HTERT RPE-1 (cell line): ENCODE data around the gene SEMA3E.
"Not testable (repeated sequence)": the region's sequence is repeated elsewhere in the genome, so short reads cannot be mapped to it uniquely, and the experiment has no call there.

Source experiments
- in situ Hi-C: fragments of 300-500 bp; cut with MboI; formaldehyde crosslinking; loops from 4 replicates; pipeline ENCODE4 v1.14.3; 2020; ENCODE audit warnings: low sequenced_read_pairs

Gene SEMA3E

DNA sequence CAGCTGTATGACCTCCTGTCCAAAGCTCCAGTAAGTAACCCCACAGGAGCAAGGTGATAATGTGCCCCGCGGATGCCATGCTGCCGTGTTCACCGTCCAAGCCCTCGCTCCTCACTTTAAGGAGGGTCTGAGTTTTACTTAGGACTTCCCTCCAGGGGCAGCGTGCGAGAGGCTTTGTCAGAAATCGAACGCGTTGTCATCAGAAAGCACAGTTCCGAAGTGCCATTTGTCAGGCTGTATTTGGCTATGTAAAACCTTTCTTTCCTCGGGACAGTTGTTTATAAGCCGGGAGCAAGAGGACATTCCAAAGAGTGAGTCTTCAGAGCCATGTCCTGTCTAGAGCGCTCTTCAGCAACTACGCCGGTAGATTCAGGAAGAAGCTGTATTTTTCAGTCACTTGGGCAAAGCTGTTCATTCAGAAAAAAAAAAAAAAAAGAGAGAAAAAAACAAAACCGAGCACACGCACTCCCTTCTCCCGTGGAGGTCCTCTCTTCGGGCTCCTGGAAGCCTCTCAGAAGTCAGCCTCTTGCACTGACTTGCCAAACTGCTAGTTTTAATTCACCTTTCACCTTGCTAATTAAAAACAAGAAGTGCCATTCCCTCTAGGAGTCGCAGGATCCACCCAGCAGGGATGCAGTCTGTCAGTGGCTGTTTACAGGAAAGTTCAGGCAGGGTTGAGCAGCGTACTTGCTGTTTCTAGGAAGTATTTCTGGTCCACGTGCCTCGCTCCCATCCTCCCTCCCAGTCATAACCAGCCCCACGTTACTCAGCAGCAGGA lies at the start of gene SEMA3E:
SEMA3E (minus strand) TSS at position 676 of the 778 bp plus-strand sequence.
- in situ Hi-C loops: no loop called here

DNA sequence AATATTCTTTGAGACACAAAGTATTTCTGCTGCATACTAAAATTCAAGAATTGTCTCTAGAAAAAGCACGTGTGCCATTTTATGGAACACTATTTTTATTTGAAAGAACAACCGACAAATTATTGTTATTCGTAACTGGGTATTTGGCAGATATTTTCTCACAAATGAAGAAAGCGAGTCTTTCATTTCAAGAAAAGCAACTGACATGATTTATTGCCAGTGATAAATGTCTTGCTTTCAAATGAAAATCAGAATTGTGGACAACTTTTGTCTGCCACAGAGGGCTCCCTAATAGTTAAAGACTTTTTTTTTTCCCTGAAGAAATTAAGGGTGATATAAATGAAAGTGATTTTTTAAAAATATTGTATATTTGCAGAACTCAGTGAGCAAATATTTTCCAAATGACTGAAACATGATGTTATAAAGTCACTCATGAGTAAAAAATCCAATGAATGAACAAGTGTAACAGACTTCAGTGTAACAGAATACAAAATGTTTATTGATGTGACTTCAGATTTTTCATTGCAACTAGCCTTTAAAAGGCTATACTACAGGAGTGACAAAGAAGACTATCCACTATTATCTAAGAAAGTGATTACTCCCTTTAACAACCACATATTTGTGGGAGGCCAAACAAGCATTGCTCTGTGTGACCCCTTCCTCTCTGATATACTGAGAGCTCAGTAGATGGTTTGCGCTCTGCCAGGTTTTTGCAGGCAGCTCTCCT lies 49.0 kb upstream of the SEMA3E start:
- in situ Hi-C loops: no loop called here

DNA sequence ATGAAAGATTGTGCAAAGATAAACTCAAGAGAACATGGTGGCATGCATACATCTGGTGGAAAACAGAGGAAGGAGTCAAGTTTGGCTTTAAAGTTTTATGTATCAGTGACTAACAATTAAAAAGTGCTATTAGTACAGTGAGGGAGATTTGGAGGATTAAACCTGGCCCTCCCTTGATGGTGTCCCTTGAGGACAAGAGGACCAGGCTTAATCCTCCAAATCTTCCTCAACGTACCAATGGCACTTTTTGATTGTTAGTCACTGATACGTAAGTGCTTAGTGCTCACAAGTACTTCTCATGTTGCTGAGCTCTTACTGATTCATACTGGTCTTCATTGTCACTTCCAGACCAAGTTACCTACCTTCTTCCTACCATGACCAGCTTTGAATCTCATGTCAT lies 47.2 kb upstream of the SEMA3E start:
- in situ Hi-C loops: no loop called here

DNA sequence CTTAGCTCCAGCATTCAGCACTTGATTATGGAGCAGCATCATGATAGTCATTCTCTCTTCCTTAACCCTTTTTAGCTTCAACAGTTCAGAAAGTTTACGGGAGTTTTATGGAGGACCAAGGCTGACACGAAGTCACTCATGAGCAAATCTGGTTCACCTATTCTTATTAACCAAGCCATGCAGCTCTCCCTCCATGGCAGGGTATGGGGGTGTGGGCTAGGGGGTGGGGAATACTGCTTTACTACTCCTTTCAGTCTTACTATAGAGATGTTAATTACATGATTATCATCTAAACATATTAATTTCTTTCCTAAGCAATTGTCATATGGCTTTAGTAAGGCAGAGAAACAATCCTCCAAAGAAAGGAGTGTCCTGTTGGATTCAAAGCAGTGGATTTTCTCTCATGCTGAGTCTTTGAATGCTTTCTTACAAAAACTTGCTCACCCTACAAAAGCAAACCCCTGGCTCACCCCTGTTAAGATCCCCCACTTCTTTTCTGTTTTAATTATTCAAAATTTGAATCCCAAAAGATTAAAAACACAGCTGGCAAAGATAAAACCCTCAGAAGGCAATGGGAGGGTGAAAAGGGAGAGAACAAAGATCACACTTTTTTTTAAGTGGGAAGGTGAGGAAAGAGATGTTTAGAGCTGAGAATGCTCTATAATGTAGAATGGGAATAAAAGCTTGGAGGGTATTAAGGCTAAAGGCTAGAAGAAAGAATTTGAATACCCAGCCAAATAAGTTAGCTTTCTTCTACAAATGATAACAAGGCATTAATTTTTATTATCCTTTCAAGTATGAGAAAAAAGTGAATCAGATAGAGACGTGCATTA lies 46.4 kb upstream of the SEMA3E start:
- in situ Hi-C loops: no loop called here

DNA sequence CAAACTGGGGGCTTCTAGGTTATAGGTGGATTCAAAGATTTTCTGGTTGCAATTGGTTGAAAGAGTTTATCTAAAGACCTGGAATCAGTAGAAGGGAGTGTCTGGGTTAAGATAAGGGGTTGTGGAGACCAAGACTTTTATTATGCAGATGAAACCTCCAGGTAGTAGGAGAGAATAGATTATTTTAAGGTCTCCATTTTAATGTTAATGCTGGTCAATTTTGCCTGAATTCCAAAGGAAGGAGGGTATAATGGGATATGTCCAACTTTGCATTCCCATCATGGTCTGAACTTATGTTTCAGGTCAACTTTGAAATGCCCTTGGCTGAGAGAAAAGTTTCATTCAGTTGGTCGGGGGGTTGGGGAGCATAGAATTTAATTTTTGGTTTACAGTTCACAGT lies 44.3 kb upstream of the SEMA3E start:
- in situ Hi-C loops: no loop called here

DNA sequence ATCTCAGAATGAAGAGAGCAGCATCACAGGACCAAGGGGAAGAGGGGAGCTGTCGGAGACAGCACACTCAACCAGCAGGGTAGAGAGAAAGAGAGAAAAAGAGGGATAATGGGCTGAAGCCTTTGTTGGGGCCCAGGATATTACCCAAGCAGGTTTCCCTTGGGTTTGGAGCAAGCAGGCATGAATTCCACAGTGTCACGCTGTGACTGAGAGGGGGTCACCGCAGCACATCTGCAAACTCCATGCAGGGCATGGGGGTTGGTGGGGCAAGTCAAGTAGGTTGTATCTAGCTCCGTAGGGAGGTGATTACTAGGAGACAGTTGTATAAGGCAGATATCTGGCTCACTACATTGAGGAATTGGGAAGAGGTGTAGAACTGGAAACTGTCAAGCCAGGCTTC lies 42.2 kb upstream of the SEMA3E start:
- in situ Hi-C loops: no loop called here

DNA sequence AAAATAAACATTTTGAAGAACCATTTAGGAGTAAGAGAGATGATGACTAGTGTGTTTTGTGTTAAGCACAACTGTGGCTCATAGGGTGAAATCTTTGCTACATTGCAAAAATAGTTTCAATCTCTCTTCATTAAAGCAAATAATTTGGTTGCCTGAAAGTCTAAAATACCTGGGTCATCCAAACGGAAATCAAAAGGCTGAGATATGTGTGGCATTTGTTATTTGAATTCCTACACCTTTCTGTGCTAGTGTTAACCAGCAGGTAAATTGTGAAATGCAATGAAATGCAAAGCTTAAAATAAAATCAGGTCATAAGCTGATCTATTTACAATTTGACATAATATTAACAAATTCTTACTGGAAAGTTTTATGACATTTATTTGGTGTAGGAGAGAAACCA lies 40.9 kb upstream of the SEMA3E start:
- in situ Hi-C loops: no loop called here

DNA sequence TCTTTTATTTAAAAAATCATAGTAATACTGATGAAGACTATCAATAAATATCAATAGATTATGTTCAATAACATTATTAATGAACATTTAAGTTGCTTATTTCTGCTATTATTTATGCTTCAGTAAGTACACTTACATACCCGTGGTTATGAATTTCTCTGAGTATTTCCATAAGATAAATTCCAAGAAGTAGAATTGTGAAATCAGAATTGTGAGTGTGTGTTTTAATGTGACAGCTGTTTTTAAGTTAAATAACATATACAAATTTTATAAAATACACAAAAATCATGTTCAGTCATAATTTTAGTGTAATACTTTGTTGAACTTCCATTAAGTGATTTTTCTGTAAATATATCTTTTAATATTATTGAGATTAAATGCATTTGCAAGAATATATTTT lies 37.5 kb upstream of the SEMA3E start:
- in situ Hi-C loops: no loop called here

DNA sequence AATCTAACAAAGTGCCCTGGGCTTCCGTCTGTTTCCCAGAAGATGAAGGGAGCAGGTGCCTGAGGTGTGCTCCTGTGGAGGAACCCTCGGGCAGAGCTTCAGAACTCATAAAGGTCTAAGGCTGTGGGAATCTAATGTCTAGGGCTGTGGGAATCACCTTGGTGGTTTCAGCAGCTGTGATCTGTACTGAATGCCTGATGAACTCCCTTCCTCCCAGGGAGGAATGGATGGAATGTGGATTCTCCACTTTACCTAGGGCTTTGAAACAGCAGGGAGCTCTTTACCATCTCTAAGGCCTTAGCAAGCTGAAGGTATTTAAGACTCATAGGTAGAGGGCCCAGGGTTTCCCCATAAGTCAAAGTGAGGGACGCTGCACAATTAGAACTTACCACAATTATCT lies 36.0 kb upstream of the SEMA3E start:
- in situ Hi-C loops: no loop called here

DNA sequence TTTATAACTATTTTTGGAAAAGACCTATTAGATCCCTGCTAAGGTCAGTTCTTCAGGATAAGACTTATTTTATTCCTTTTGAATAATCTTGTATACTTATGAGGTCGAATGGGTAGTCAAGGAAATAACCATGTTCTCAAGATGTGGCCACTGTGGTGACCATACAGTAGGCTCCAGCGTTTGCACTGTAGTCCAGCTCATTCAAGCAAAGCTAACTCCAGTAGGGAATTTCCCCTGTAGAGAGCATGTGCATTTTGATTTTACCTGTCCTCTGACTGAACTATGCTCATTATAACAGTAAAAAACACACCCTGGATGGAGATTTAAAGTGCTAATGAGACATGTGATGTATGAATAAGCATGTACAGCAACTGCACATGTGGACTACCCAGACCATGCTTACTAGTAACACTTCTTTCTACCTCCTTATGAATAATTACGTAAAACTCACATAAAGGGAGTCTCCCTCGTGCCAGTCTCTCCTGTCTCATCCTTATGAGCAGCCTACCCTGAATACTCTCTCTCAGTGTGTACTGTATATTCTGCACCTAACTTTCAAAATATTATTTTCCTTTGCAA lies 32.4 kb upstream of the SEMA3E start:
- in situ Hi-C loops: no loop called here

DNA sequence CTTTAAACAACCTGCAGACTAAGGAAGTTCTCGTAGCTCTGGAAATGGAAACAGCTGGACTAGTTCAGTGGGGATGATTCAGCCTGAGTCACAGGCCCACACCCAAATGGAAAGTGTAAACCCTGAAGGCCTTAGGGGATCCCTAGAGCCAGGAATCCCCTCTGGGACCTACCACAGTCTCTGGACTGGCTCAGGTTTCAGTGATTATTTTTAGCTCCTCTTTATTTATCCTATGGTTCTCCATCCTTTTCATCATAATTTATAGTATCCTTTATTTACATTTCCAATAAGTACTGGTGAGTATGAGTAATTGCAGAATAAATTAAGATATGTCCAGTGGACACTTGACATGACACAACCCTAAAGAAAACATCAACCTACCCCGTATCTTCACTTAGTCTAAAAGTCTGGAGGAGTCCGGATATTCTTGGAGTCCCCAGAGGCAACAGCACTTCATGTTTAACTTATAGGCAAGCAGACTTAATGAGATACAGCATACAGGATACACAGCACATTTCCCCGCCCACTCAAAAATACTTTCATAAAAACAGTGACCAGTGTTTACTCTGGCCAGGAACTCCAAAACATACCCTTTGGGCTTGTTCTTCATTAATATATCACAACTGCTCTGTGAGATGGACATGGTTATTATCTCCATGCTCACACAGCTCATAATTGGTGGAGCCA lies 28.4 kb upstream of the SEMA3E start:
- in situ Hi-C loops: no loop called here

DNA sequence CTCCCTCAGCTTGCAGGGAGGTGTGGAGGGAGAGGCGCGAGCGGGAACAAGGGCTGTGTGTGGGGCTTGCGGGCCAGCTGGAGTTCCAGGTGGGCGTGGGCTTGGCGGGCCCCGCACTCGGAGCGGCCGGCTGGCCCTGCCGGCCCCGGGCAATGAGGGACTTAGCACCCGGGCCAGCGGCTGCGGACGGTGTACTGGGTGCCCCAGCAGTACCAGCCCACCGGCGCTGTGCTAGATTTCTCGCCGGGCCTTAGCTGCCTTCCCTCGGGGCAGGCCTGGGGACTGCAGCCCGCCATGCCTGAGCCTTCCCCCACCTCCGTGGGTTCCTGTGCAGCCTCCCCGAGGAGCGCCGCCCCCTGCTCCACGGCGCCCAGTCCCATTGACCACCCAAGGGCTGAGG lies 24.4 kb upstream of the SEMA3E start:
- in situ Hi-C loops: not testable (repeated sequence)

DNA sequence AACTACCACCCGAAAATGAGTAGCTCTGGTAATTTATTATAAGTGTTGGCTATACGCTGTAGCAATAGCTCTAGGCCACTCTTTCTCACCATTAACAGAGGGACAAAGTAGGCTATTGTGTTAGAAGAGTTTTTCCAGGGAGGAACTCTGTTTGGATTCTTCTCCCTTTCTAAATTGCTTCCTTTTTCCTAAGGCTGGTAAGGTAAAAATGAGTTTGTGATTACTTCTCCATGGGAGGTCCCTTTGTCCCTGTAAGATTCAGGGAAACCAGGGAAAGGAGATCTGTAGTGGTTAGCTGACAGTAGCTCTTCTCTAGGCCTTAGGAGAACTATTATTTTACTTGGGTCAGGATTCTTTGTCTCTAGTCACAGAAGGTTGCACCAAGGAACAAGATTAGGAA lies 23.2 kb upstream of the SEMA3E start:
- in situ Hi-C loops: no loop called here

DNA sequence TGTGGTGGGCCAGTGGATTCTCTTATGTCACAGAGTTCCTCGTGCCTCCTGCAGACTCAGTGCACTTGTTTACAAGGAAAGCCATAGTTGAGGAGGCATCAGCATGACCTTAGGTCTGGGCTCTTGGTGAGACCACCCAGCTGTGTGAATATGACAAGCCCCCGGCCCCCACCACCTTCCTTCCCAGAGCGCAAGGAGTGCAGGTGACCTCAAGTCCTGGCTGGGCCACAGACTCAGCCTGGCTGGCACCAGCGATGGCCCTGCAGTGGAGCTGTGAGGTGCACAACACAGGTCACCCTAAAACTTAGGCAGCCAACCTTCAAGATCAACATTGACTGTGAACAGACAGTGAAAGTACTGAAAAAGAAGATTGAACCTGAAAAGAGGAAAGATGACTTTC lies 14.2 kb upstream of the SEMA3E start:
- in situ Hi-C loops: no loop called here

DNA sequence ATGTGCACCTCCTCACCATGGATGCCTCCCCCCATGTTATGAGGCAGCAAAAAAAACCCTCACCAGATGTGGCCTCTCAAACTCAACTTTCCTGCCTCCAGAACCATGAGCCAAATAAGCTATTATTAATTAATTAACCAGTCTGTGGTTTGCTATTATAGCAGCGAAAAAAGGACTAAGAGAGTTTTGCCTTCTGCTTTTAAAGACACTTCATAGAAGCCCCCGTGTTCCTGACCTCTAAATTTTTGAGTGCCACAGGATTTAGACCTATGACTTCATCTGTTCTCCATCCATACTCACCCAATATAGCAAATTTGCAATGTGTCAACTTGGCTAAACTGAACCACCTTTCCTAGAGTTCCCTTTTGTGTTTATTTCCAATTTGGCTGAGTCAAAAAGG lies 9.2 kb upstream of the SEMA3E start:
- in situ Hi-C loops: no loop called here

DNA sequence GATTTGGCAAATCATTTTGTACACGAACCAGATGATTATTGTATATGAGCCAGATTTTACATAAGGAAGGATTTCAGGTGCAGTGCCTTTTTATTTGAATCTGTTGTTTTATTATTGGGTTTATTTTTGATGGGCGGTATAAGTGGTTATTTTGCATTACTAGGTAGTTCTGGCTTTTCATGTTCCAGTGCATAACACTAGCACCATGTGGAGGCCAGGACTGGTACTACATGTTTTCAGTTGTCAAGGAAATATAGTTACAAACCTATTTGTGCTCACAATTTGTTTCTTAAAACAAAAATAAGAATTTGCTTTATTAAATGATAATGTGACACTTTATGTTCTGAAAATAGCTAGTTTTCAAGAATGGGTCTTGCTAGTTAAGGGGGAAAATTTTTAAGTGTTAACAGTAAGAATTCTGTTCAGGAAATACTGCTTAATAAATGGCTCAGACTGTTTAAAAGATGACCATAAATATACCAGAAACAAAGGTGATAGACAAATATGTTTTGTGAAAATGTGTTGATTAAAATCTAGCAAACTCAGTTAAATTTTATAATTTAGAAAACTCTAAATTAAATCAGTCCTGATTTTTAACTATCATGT lies 7.1 kb upstream of the SEMA3E start:
- in situ Hi-C loops: no loop called here

DNA sequence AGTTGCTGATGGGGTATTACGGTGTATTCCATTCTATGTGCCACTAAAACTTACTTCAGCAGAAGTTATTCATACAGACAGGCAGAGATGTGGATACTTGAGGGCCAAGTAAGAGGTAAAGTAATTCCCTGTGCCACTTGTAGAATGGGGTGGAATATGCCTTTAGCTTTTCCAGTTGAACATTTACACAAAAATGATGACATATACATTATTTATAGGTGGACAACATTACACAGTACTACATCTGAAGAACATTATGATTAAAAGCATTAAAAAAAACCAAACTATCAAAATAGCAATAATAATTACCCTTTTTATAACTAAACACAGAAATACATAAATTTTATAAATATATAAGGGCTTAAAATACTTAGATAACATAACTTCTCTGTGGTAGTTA lies 3.5 kb upstream of the SEMA3E start:
- in situ Hi-C loops: no loop called here

DNA sequence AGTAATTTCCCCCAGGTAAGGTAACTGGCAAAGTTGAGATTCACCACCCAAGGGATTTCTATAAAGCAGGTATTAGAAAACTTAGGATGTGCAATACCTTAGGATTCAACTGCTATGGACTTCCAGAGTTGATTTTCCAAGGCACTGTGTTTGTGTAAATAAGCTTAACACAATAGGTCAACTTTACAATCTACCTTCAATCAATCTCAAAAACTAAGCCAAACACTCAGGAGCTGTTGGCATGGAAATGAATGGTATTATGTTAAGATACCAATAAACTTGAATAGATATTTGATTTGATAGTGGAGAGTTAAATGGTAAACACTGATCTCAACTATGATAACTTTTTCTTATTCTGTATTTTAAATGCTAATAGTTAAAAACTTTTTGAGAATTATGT lies 762 bp upstream of the SEMA3E start:
- in situ Hi-C loops: no loop called here

DNA sequence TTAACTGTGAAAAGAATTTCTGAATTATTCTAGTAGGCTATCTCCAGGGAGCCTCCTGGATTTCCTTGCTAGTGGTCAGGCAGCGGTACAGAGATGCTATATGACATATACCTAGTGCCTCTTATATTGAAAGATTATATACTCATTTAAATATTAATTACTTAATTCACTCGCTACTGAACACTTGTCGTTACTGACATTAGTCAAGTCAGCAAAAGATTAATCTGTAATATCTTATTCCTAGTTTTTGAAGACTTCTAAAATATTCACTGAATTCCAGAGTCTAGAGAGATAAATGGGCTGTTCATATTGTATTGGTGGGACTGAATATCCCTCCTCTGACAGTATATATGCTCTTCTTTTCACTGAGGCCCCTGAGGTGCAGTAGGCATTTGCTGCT lies 2.9 kb downstream of the SEMA3E start:
- in situ Hi-C loops: no loop called here

DNA sequence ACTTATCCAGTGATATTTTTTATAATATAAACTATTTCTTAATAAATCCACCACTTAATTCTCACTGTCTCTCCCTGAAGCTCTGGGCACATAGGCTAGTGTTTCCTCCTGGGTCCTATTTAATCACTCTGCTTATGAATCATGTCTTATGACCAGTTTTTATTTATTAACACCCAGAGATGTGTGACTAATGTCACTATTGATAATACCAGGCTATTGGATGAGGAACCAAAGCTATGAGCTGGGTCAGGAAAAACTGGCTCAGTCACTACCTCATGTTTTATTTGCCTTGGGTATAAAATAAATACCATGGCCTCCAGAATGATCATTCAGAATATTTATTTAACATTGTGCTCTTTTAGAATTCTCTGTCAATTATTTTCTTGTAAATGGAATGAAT lies 5.2 kb downstream of the SEMA3E start:
- in situ Hi-C loops: no loop called here
